GM19467 (cell line): ENCODE results near the gene TSHB.
A peak's percentile ranks its signal among the peaks of the same experiment; 100 is the strongest.
"Not testable (repeated sequence)": the region's sequence is repeated elsewhere in the genome, so short reads cannot be mapped to it uniquely, and the experiment has no call there.

ENCODE experiments used
- ATAC-seq: cut with Tn5 transposase; IDR thresholded peaks from one replicate; pipeline ENCODE4 v1.9.1; 2021; ENCODE audit warnings: mild to moderate bottlenecking, moderate library complexity; ENCODE audit not compliant: unreplicated experiment

Gene TSHB

GRCh38 chr1:115029526-115029925, at the start of gene TSHB:
TSHB (plus strand) TSS chr1:115029826; CDS start chr1:115033363, 3,537 bp downstream.
- no peak for ATAC-seq

- no peak for ATAC-seq
Observed at GRCh38 chr1:114982251-114982650, 47.4 kb upstream of the TSHB start.

GRCh38 chr1:114986286-114986685, 43.3 kb upstream of the TSHB start:
- no peak for ATAC-seq

- ATAC-seq: no peak
Observed at GRCh38 chr1:114988095-114988494, 41.5 kb upstream of the TSHB start.

- no peak for ATAC-seq
Observed at GRCh38 chr1:114997510-114998289, 31.9 kb upstream of the TSHB start.

GRCh38 chr1:115006191-115006590, 23.4 kb upstream of the TSHB start:
- ATAC-seq: no peak

GRCh38 chr1:115012006-115012405, 17.6 kb upstream of the TSHB start:
- no peak for ATAC-seq

- no peak for ATAC-seq
Observed at GRCh38 chr1:115012434-115012833, 17.2 kb upstream of the TSHB start.

GRCh38 chr1:115013792-115014191, 15.8 kb upstream of the TSHB start:
- no peak for ATAC-seq

- ATAC-seq: not testable (repeated sequence)
Observed at GRCh38 chr1:115019549-115019948, 10.1 kb upstream of the TSHB start.

- no peak for ATAC-seq
Observed at GRCh38 chr1:115021145-115021544, 8.5 kb upstream of the TSHB start.

- no peak for ATAC-seq
Observed at GRCh38 chr1:115023593-115023992, 6.0 kb upstream of the TSHB start.

- no peak for ATAC-seq
Observed at GRCh38 chr1:115031595-115031994, 2.0 kb downstream of the TSHB start.

GRCh38 chr1:115035652-115036051, 6.0 kb downstream of the TSHB start:
- ATAC-seq: no peak

- ATAC-seq: no peak
Observed at GRCh38 chr1:115036814-115037507, 7.3 kb downstream of the TSHB start.

- no peak for ATAC-seq
Observed at GRCh38 chr1:115040501-115040900, 10.9 kb downstream of the TSHB start.

- no peak for ATAC-seq
Observed at GRCh38 chr1:115041654-115042053, 12.0 kb downstream of the TSHB start.

- ATAC-seq: no peak
Observed at GRCh38 chr1:115046751-115047150, 17.1 kb downstream of the TSHB start.

- no peak for ATAC-seq
Observed at GRCh38 chr1:115051850-115052249, 22.2 kb downstream of the TSHB start.

- ATAC-seq: peak; percentile 86
Observed at GRCh38 chr1:115052454-115053083, 22.9 kb downstream of the TSHB start.

- ATAC-seq: no peak
Observed at GRCh38 chr1:115056395-115056798, 26.8 kb downstream of the TSHB start.
